SK-N-SH (cell line): Measurements from ENCODE around the gene THBD. TPM values are rescaled to one million over a fixed set of nuclear protein-coding genes. Genes with fewer than 3 reads are reported as not detected.

Experiments
- CTCF ChIA-PET: fragments of 300-600, 350-600 bp; formaldehyde crosslinking; extraction: SDS; loops from one replicate; lab custom pipeline; 2021; lab: Yijun Ruan, JAX
- POLR2A ChIA-PET: fragments of 350-600 bp; sonication (Branson Sonifier 250); formaldehyde crosslinking; extraction: SDS; loops from one replicate; lab custom pipeline; 2020; ENCODE audit warnings: antibody characterized with exemption, inconsistent platforms; lab: Yijun Ruan, JAX
- DNase-seq: peaks from one replicate; pipeline ENCODE4 v3.0.0; 2012
- H2AFZ ChIP-seq: fragments of 200-600 bp; sonication (generic); 2 replicates; pipeline ENCODE4 v1.8.1; 2016; ENCODE audit warnings: antibody characterized with exemption, mild to moderate bottlenecking, low read depth
- H3F3A ChIP-seq: fragments of 200-600 bp; sonication (generic); replicated peaks from 2 replicates; pipeline ENCODE3; 2016; ENCODE audit warnings: antibody characterized with exemption, mild to moderate bottlenecking; ENCODE audit not compliant: insufficient read depth
- H3K27ac ChIP-seq, 2 experiments: fragments of 200-500 bp in 1 of 2; fragments of 200-600 bp in 1 of 2; sonication (Bioruptor generic) in 1 of 2; sonication (generic), shearing (Covaris generic) in 1 of 2; 2 replicates each; pipeline versions ENCODE4 v1.5.1 to v1.6.1; 2014 to 2016; ENCODE audit warnings: low read depth in 2 of 2, inconsistent platforms in 1 of 2, low read length in 1 of 2, mild to moderate bottlenecking in 1 of 2, mixed read lengths in 1 of 2
- H3K27me3 ChIP-seq: fragments of 200-600 bp; sonication (generic), shearing (Covaris generic); 2 replicates; pipeline ENCODE4 v1.6.1; 2016; ENCODE audit warnings: mixed run types; ENCODE audit not compliant: insufficient read depth
- H3K36me3 ChIP-seq, 2 experiments: fragments of 200-500 bp in 1 of 2; fragments of 200-600 bp in 1 of 2; sonication (Bioruptor generic) in 1 of 2; sonication (generic) in 1 of 2; replicated peaks in 1 of 2; 2 replicates each; pipeline versions ENCODE3 to v1.5.1; 2014 to 2016; ENCODE audit warnings: low read length in 1 of 2, mild to moderate bottlenecking in 1 of 2; ENCODE audit not compliant: insufficient read depth in 2 of 2, control insufficient read depth in 1 of 2
- H3K4me1 ChIP-seq, 2 experiments: fragments of 200-500 bp in 1 of 2; fragments of 200-600 bp in 1 of 2; sonication (Bioruptor generic) in 1 of 2; sonication (generic), shearing (Covaris generic) in 1 of 2; 2 replicates each; pipeline versions ENCODE4 v1.5.1 to v1.6.1; 2014 to 2016; ENCODE audit warnings: low read depth in 1 of 2, low read length in 1 of 2, mixed run types in 1 of 2; ENCODE audit not compliant: insufficient read depth in 2 of 2, control insufficient read depth in 1 of 2
- H3K4me2 ChIP-seq: fragments of 200-600 bp; sonication (generic), shearing (Covaris generic); 2 replicates; pipeline ENCODE4 v1.6.1; 2017; ENCODE audit warnings: mixed run types
- H3K4me3 ChIP-seq, 2 experiments: fragments of 200-500 bp in 1 of 2; fragments of 200-600 bp in 1 of 2; sonication (Bioruptor generic) in 1 of 2; sonication (generic), shearing (Covaris generic) in 1 of 2; 2 replicates each; pipeline versions ENCODE4 v1.5.1 to v1.8.1; 2014 to 2016; ENCODE audit warnings: low read depth in 2 of 2, inconsistent platforms in 1 of 2, low read length in 1 of 2, mild to moderate bottlenecking in 1 of 2, mixed read lengths in 1 of 2, moderate library complexity in 1 of 2
- H3K79me2 ChIP-seq: fragments of 200-600 bp; sonication (generic); 2 replicates; pipeline ENCODE4 v1.8.1; 2017; ENCODE audit warnings: mild to moderate bottlenecking; ENCODE audit not compliant: insufficient read depth
- H3K9ac ChIP-seq: fragments of 200-600 bp; sonication (generic); 2 replicates; pipeline ENCODE4 v1.6.1; 2017; ENCODE audit warnings: mixed run types
- H3K9me2 ChIP-seq: fragments of 200-600 bp; sonication (generic); 2 replicates; pipeline ENCODE4 v1.6.1; 2017; ENCODE audit warnings: mixed run types
- H3K9me3 ChIP-seq: fragments of 200-600 bp; sonication (generic); 2 replicates; pipeline ENCODE4 v1.6.1; 2017; ENCODE audit warnings: mixed run types, mild to moderate bottlenecking, moderate library complexity
- H4K20me1 ChIP-seq: fragments of 200-600 bp; sonication (generic); 2 replicates; pipeline ENCODE4 v1.6.1; 2017; ENCODE audit warnings: mild to moderate bottlenecking, mixed run types; ENCODE audit not compliant: insufficient read depth
- ELF1 ChIP-seq: IDR thresholded peaks from 2 replicates; pipeline ENCODE4 v1.4.0; 2012
- EZH2phosphoT487 ChIP-seq: fragments of 200-600 bp; sonication (generic); IDR thresholded peaks from 2 replicates; pipeline ENCODE4 v1.6.1; 2017; ENCODE audit warnings: low read depth, mixed run types, mild to moderate bottlenecking, antibody characterized with exemption, moderate library complexity, borderline replicate concordance
- FOSL2 ChIP-seq: IDR thresholded peaks from 2 replicates; pipeline ENCODE4 v1.4.0; 2012; ENCODE audit warnings: low read depth, mild to moderate bottlenecking, moderate library complexity, borderline replicate concordance
- JUND ChIP-seq: IDR thresholded peaks from 2 replicates; pipeline ENCODE4 v1.4.0; 2012
- MEF2A ChIP-seq: IDR thresholded peaks from 2 replicates; pipeline ENCODE4 v1.4.0; 2012; ENCODE audit warnings: low read depth, borderline replicate concordance
- NFIC ChIP-seq: IDR thresholded peaks from 2 replicates; pipeline ENCODE4 v1.4.0; 2012; ENCODE audit warnings: borderline replicate concordance
- POLR2AphosphoS5 ChIP-seq: IDR thresholded peaks from 2 replicates; pipeline ENCODE4 v1.6.1; 2012; ENCODE audit warnings: low read depth, low read length
- RAD21 ChIP-seq: IDR thresholded peaks from 2 replicates; pipeline ENCODE4 v1.6.1; 2012; ENCODE audit warnings: mild to moderate bottlenecking, low read length
- SMC3 ChIP-seq: IDR thresholded peaks from 2 replicates; pipeline ENCODE4 v1.6.1; 2012; ENCODE audit warnings: low read depth, low read length, improper control_type of control experiment
- TAF1 ChIP-seq: IDR thresholded peaks from 2 replicates; pipeline ENCODE4 v1.6.1; 2012; ENCODE audit warnings: low read depth, mild to moderate bottlenecking, low read length, moderate library complexity, borderline replicate concordance
- TCF12 ChIP-seq: IDR thresholded peaks from 2 replicates; pipeline ENCODE4 v1.4.0; 2012
- WGBS: methylation state at CpG from one replicate; pipeline ENCODE4 v1.1.6; 2017; ENCODE audit warnings: low lambda C conversion rate; 5-methylcytosine and 5-hydroxymethylcytosine counted together
- polyA plus RNA-seq, 3 experiments: library from polyadenylated mRNA; depleted of rRNA; stranded (reverse); fragments of >200 nt; gene quantifications; 2 replicates each; pipeline ENCODE4 v1.2.3, GENCODE V29; 2012
- TF ChIP-seq, protein P1 (sequence below): IDR thresholded peaks from 2 replicates; pipeline ENCODE4 v1.4.0; 2012; ENCODE audit warnings: low read depth, borderline replicate concordance
- TF ChIP-seq, protein P2 (sequence below): fragments of 150-350 bp; IDR thresholded peaks from 2 replicates; pipeline ENCODE4 v1.6.1; 2016; ENCODE audit warnings: mild to moderate bottlenecking, low read depth, low read length
- TF ChIP-seq, protein P3 (sequence below): IDR thresholded peaks from 2 replicates; pipeline ENCODE4; 2012
- TF ChIP-seq, protein P4 (sequence below): IDR thresholded peaks from 2 replicates; pipeline ENCODE4 v1.4.0; 2012; ENCODE audit warnings: low read depth

The THBD gene
- polyA plus RNA-seq, 1 of the 3 experiments (the other 2 are of a cell fraction): 0.33 TPM

DNA sequence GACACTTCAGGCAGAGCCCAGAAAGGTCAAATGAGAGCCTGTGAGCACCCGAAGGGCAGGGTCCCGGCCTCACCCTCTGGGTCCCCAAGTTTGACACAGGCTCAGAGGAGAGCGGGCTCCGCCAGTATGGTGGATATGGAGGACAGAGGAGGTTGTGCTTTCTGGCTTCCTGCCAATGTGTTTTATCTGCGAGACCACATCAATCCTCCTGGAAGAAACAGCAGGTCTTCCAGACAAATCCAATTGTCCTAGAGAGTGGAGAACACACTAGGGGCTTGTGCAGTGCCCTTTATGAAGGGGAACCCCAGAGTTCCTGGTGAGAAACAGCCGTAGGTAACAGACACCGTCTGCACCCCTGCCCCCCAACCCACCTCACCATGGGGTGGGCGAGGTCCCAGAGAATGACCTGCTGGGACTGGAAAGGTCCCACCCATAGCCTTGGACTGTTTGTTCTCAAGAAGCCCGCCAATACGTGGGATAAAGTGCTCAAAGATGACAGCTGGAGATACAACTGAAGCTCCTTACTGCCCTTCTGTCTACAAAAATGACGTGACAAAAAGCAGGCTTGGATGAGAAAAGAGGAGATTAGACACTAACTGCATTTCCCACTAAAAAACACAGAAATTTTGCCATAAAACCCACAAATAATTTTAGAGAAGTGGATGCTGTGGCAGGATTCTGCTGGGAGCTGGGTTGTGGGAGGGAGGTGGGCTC, 38.3 kb downstream of the THBD start:
- no peak for DNase-seq
- Histone ChIP-seq H3K27ac (no peak overlapping the region), H3K9me2 (no peaks in the 10 kb centered on the region), H2AFZ (no peak overlapping the region), H3K27me3 (peaks cover 12% of the 10 kb centered on the region; the same call in 1 of the 2 replicates), H3K36me3 (no peaks in the 10 kb centered on the region), H3K9me3 (no peaks in the 10 kb centered on the region), H3K9ac (no peak overlapping the region), H3K4me2 (no peak overlapping the region), H3F3A (no peaks in the 10 kb centered on the region), H3K79me2 (no peaks in the 10 kb centered on the region), H3K4me3 (no peak overlapping the region), H4K20me1 (no peaks in the 10 kb centered on the region), H3K4me1 (no peaks in the 10 kb centered on the region)
- CTCF ChIA-PET: no interaction called here
- 22% methylated on average over 11 of the region's 11 CpGs for WGBS
- POLR2A ChIA-PET: no interaction called here
- TF ChIP-seq MEF2A: no peak
- TF ChIP-seq JUND: no peak
- TF ChIP-seq RAD21: no peak
- TF ChIP-seq, protein P1, sequence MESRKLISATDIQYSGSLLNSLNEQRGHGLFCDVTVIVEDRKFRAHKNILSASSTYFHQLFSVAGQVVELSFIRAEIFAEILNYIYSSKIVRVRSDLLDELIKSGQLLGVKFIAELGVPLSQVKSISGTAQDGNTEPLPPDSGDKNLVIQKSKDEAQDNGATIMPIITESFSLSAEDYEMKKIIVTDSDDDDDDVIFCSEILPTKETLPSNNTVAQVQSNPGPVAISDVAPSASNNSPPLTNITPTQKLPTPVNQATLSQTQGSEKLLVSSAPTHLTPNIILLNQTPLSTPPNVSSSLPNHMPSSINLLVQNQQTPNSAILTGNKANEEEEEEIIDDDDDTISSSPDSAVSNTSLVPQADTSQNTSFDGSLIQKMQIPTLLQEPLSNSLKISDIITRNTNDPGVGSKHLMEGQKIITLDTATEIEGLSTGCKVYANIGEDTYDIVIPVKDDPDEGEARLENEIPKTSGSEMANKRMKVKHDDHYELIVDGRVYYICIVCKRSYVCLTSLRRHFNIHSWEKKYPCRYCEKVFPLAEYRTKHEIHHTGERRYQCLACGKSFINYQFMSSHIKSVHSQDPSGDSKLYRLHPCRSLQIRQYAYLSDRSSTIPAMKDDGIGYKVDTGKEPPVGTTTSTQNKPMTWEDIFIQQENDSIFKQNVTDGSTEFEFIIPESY: no peak
- no peak for TF ChIP-seq POLR2AphosphoS5
- no peak for TF ChIP-seq TCF12
- TF ChIP-seq TAF1: no peak
- no peak for TF ChIP-seq NFIC
- TF ChIP-seq FOSL2: no peak
- TF ChIP-seq, protein P2, sequence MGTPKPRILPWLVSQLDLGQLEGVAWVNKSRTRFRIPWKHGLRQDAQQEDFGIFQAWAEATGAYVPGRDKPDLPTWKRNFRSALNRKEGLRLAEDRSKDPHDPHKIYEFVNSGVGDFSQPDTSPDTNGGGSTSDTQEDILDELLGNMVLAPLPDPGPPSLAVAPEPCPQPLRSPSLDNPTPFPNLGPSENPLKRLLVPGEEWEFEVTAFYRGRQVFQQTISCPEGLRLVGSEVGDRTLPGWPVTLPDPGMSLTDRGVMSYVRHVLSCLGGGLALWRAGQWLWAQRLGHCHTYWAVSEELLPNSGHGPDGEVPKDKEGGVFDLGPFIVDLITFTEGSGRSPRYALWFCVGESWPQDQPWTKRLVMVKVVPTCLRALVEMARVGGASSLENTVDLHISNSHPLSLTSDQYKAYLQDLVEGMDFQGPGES: no peak
- TF ChIP-seq EZH2phosphoT487: no peak
- TF ChIP-seq, protein P3, sequence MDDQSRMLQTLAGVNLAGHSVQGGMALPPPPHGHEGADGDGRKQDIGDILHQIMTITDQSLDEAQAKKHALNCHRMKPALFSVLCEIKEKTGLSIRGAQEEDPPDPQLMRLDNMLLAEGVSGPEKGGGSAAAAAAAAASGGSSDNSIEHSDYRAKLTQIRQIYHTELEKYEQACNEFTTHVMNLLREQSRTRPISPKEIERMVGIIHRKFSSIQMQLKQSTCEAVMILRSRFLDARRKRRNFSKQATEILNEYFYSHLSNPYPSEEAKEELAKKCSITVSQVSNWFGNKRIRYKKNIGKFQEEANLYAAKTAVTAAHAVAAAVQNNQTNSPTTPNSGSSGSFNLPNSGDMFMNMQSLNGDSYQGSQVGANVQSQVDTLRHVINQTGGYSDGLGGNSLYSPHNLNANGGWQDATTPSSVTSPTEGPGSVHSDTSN: no peak

DNA sequence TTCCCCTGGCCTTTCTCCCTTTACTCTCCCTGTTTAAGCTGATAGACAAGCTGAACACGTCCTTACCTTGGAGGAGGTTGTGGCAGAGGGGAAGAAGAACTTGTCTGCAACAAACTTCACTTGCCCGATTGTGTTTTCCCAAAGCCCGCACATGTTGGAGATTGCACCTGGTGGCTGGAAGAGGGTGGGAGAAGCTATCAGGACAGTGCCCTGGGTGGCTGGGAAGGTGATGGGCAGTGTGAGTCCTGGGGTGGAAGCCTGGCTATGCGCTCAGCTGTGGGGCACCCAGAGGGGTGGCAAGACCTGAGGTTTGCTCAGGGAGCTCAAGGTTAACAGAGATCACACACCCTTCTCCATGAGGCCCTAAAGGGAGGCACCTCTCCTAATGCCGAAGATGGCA, 39.4 kb downstream of the THBD start:
- H3K4me2 ChIP-seq: no peak overlapping the region
- POLR2A ChIA-PET: interaction anchor here (0.6 kb wide), 1 partner anchor 206 kb away, joined by 3 read pairs; no protein-coding TSS in a partner anchor
- H3K4me1 ChIP-seq: no peaks in the 10 kb centered on the region

More for the DNA sequence above, 39.4 kb downstream of the THBD start:
- Histone ChIP-seq H3K9me3 (no peaks in the 10 kb centered on the region), H3K36me3 (no peaks in the 10 kb centered on the region), H3K27me3 (peaks cover 12% of the 10 kb centered on the region; the same call in 1 of the 2 replicates), H3F3A (no peaks in the 10 kb centered on the region), H3K27ac (no peak overlapping the region), H4K20me1 (no peaks in the 10 kb centered on the region), H3K79me2 (no peaks in the 10 kb centered on the region), H3K4me3 (no peak overlapping the region), H2AFZ (no peak overlapping the region), H3K9me2 (no peaks in the 10 kb centered on the region), H3K9ac (no peak overlapping the region)
- 36% methylated on average over 5 of the region's 5 CpGs for WGBS
- CTCF ChIA-PET: no interaction called here
- no peak for DNase-seq
- TF ChIP-seq NFIC (no peak), ELF1 (no peak), TAF1 (no peak), SMC3 (no peak)
- TF ChIP-seq, protein P4, sequence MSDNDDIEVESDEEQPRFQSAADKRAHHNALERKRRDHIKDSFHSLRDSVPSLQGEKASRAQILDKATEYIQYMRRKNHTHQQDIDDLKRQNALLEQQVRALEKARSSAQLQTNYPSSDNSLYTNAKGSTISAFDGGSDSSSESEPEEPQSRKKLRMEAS: no peak
- TF ChIP-seq, protein P3: no peak
- TF ChIP-seq, protein P1: no peak
